NCI-H2171 (cell line): ENCODE data around the gene C12orf57.

ENCODE experiments used
- DNase-seq: peaks from one replicate; lab custom pipeline; 2025; lab: John Stamatoyannopoulos, UW

C12orf57 gene

DNA sequence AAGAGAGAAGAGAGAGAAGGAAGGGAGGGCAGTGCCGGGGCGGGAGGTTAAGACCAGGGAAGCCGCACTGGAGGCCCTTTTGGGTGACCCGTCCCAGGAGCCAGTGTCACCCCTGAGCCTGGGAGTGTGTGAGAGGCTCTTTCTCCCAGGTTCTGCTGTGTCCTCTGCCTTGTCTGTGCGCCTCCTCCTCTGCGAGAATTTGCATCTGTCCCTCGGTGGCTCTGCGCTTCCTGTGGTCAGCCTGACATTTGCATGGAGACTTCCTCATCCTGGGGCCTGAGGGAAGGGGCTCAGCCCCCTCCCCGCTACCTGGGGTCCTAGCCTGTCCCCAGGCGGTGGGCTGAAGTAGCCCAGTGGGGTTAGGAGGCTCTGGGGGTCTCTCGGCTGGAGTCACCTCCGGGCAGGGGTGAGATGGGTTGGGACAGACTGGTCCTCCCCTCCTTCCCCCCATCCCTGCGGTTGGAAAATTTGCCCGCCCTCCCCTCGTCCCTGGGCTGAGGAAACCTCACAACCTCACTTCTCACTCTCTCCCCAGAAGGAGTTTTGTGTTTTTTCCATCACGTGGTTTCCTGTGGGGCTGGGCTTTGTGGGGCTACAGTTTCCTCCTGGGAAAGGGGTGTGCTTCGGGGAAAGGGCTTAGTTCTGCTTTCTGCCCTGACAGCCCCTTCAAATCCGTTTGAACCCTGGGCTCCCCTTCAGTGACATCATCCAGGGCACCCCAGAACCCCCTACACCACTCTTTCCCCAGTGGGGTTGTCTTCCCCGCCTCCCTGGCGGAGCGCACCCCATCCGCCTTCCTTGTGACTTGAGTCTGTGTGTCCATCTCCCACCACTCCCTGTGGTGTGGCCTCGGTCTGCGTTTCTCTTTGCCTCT lies 9.9 kb downstream of the C12orf57 start:
- no peak for DNase-seq

DNA sequence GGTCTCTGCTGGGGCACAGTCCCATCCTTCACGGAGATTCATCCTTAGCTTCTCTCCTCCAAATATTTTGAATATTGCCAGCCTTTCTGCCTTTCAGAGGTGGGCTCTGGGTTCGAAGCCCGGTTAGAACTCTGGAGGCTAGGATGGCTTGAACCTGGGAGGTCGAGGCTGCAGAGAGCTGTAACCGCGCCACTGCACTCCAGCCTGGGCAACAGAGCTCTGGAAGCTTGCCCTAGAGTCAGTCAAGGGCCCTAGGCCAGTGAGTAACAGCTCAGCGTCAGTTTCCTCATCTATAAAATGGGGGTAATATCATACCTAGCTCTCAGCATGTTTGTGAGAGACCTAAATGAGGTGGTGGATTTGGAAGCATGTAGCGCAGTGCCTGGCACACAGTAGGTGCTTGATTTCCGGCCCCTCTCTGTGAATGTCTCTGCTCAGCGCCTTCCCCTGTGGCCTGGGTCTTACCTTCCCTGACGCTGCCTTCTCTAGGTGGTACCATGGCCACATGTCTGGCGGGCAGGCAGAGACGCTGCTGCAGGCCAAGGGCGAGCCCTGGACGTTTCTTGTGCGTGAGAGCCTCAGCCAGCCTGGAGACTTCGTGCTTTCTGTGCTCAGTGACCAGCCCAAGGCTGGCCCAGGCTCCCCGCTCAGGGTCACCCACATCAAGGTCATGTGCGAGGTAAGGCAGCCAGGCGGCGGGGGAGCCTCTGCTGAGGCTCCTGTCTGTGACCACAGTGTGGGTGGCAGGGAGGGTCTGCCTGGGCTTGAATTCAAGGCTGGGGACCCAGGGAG lies 10.7 kb downstream of the C12orf57 start:
- DNase-seq = no peak

DNA sequence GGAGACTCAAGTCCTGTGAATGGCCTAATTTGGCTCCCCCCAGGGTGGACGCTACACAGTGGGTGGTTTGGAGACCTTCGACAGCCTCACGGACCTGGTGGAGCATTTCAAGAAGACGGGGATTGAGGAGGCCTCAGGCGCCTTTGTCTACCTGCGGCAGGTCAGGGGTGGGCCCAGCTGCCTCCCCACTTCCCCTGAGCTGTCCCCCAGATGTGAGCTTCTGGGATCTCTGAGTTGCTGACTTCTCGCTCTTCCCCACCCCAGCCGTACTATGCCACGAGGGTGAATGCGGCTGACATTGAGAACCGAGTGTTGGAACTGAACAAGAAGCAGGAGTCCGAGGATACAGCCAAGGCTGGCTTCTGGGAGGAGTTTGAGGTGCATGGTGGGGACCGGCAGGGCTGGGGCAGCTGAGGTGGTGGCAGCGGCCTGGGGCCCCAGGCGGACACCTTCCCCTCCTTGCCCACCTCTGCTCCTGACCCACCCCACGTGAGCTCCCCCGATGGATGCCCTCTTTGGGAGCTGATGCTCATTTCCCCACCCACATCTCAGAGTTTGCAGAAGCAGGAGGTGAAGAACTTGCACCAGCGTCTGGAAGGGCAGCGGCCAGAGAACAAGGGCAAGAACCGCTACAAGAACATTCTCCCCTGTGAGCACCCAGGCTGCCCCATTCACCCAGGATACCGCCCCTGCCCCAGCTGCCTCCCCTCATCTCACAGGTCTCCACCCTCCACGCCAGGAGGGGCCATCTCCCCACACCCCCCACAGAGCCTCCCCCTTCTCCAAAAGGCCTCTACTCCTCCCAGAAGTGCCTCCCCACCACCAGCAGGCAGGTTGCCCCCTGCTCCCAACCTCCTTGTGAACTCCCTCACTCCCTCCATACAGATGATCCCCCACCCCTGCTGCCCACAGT lies 11.5 kb downstream of the C12orf57 start:
- no peak for DNase-seq

DNA sequence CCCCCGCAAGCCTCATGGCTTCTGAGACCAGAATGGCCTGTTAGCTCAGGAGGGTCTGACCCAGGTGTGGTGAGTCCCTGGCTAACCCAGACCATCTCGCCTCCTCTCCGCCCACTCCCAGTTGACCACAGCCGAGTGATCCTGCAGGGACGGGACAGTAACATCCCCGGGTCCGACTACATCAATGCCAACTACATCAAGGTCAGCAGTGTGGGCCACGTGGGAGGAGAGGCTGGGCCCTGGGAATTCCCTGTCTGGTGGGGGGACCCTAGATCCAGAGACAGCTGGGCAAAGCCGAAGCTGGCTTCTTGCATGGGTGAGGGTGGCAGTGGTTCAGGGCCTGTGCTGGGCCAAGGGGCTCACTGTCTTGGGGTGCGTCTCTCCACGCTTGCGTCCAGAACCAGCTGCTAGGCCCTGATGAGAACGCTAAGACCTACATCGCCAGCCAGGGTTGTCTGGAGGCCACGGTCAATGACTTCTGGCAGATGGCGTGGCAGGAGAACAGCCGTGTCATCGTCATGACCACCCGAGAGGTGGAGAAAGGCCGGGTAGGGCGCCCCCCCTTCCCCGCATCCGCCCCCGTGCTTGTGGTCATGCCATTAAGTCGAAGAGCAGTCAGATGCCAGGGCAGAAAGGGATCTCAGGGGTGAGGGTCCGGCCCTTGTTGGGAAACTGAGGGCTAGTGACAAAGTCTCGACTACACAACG lies 12.4 kb downstream of the C12orf57 start:
- DNase-seq = no peak

DNA sequence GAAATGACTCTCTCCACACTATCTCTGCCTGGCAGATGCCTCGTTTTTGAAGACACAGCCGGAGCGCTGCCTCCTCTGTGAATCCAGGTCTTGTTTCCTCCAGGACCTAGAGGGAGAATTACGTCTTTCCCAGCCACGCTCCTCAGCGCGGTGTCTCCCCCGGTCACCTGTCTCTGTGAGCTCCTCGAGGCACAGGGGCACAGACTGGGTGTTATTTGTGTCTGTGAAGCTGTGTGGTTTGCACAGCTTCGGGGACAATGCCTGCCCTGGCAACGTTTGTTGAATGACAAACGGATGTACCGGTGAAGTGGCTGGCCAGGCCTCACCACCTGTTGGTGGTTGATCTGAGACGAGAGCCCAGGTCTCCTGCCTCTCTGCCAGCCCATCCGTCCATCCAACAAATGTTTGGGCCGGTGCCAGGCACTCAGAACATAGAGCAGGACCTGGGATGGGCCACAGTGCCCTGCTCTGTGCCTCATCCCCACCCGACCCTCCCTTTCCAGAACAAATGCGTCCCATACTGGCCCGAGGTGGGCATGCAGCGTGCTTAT lies 13.4 kb downstream of the C12orf57 start:
- DNase-seq = no peak

DNA sequence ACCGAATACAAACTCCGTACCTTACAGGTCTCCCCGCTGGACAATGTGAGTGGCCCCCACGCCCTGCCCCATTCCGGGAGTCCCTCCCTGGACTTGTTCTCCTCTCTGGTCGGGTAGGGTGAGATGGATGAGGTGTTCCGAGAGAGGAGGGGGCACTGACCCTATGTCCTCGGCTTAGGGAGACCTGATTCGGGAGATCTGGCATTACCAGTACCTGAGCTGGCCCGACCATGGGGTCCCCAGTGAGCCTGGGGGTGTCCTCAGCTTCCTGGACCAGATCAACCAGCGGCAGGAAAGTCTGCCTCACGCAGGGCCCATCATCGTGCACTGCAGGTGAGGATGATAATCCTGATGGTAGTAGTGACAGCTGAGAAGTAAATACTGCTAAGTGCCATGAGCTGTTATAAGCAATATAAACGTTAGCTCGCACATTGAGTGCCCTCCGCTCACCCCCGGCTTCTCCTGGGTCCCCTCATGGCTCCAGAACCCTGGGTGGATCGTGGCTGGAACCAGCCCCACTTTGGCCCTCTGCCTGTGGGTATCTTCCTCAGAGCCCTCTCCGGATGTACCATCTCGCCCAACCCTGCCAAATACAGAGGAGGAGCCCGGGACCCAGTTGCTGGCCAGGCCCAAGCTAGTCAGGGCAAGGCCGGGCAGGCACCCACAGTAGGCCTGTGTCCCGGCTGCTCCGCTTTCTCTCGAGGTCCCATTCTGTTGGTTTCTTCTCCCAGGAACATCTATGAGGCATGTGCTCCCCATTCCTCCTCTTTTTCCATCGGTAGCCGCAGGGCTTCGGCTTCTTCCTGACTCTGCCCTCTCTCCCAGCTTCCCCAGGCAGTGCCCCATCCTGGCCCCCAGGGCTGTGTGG lies 14.2 kb downstream of the C12orf57 start:
- no peak for DNase-seq

DNA sequence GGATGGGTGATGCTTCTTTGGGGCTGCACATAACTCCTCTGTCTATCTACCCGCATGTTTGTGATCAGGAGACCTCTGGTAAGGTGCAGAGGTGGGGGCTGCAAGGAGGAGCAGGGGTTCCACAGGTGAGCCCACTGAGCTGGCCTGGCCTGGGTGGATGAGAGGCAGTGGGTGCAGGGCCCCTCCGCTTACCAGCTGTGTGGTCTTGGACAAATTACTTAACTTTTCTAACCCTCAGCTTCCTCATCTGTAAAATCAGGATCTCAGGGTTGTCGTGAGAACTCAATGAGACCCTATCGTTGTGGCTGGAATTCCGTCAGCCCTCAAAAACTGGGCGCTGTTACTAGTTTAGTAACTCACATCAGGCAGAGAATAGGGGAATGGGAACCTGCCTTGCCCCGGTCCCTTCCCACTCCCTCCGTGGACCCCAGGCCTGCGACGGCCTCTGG lies 14.8 kb downstream of the C12orf57 start:
- DNase-seq = no peak

DNA sequence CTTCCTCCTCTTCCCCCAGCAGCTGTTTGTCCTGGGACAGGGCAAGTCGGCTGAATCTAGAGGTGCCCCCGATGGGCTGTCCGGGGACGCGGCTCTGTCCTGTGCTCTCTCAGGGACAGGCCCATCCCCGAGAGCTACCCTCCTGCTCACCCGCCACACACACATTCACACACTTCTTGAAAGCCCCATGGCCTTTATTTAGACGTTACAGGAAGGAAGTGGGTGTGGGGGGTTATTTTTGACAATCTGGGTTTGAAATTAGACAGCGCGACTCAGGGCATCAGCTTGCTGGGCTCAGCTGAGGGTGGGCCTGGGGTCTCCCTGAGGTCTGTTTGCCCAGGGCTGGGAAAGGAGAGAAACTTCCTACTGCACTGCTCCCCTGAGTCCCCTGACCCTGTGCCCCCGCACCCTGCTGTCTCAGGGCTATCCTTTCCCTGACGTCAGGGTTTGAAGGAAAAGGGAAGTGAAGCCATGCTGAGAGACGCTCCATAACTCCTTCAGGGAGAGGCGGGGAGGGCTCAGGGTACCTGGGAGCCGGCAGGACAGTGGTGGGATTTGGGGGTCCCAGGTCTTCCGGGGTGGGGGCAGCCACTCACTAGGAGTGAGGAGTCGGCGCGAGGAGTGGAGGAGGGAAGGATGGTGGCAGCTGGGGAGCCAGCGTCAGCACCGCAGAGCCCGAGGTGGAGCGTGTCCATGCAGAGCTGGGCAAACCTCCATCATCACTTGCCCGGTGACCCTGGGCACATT lies 15.4 kb downstream of the C12orf57 start:
- no peak for DNase-seq

DNA sequence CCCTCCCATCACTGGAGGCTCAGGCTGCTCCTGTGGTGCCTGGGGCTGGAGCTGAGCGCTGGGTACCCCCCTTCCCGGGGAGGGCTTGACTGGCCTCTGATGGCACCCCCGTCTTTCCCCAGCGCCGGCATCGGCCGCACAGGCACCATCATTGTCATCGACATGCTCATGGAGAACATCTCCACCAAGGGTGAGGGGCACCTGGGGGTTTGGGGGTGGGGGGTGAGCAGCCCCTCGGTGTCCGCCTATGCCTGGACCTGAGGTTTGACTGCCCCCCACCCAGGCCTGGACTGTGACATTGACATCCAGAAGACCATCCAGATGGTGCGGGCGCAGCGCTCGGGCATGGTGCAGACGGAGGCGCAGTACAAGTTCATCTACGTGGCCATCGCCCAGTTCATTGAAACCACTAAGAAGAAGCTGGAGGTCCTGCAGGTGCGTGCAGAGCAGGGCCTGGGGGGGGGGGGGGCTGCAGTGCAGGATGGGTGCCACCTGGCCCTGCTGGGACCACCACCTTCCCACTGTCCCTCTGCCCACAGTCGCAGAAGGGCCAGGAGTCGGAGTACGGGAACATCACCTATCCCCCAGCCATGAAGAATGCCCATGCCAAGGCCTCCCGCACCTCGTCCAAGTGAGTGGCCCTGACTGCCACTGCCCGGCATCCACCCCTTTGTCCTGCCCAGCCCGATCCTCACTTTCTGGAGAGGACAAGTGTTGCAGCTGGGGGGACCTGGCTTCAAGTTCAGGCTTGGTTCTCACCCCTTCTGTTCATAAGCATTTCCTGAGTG lies 16.2 kb downstream of the C12orf57 start:
- no peak for DNase-seq

DNA sequence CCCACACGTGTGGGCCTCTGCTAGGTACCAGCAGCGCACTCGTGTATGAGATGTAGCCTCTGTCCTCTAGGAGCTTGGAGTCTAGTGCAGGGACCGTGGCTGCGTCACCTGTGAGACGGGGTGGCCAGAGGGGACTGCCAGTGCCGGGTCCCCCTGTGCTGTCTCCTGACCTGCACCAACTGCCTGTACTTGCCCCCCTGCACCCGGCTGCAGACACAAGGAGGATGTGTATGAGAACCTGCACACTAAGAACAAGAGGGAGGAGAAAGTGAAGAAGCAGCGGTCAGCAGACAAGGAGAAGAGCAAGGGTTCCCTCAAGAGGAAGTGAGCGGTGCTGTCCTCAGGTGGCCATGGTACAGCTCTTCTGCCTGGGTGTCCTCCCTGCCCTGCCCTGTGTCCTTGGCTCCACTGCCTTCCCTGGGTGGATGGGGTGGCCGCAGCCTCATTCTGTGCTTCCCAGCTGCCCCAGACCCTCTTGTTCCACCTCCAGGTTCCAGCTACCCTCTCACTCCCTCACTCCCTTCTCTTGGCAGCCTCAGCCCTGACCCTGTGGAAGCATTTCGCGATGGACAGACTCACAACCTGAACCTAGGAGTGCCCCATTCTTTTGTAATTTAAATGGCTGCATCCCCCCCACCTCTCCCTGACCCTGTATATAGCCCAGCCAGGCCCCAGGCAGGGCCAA lies 16.9 kb downstream of the C12orf57 start:
- DNase-seq = no peak

DNA sequence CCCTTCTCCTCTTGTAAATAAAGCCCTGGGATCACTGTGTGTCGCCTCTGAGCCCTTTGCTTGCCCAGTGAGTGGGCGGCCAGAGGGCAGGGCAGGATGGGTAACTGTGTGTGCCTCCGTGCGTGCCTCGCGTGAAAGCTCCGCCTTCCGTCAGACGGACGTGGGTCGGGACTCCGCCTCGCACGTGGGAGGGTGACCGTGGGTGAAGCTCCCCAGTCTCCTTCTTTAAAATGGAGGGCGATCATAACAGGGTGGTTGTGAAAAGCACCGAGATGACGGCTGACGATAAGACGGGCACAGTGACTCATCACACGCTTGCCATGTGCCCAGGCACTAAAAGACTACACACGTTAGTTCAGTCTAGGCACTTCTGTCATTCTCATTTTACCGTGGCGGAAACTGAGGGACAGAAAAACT lies 17.5 kb downstream of the C12orf57 start:
- DNase-seq = peak; percentile 95

DNA sequence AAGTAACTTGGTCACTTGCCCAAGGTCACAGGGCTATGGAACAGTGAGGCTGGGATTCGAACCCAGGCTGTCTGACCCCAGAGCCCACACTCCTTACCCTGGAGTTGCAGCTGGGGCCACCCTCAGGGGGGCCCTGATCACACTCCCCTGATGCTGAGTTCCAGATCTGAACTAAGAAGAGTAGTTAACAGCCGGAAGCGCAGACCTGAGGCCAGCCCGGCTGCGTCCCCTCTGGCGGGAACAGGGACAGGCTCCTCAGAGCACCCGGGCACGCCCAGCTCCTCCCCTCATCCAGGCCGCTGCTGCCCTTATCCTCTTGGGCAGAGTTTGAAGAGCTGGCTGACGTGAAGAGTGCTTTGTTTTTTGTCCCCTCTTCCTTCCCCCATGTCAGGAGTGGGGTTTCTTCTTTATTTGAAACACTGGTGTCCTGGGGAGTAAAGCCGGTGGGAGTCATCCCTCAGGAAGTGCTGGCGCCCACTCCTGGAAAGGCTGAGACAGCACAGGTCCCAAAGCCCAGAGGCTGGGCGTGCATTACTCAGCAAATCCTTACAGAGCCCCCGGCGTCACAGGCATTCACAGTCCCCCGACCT lies 18.0 kb downstream of the C12orf57 start:
- DNase-seq = peak; percentile 100

DNA sequence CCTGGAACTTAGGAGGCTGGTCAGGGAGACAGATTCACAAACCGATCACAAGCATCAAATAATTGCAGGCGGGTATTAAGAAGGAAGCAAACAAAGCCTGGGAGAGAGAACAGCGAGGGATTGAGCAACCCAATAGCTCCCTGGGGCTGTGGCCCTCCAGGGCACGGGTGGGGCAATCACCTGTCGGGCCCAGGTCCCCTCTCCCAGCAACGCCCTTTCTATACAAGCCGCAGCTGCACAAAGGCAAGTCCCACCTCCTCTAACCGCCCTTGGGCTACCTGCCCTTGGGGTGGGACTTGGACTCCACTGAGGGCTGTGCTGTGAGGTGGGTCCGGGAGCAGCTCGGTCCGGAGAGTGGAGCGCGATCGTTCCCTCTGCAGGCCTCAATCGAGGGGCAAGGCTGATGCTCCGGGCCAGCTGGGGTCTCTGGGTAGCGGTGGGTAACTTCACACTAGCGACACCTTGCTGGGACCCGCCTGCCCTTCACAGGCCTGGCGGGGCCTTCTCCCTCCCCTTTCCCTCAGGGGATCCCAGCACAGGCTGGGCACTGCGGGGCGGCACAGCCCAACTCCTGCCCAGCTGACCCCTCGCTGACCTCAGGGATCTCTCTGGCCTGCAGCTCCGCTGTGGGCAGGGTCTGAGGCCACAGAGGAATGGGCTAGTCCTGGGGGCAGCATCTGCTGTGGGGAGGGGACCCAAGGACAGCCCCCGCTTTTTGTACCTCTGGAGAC lies 18.6 kb downstream of the C12orf57 start:
- DNase-seq = peak; percentile 99

DNA sequence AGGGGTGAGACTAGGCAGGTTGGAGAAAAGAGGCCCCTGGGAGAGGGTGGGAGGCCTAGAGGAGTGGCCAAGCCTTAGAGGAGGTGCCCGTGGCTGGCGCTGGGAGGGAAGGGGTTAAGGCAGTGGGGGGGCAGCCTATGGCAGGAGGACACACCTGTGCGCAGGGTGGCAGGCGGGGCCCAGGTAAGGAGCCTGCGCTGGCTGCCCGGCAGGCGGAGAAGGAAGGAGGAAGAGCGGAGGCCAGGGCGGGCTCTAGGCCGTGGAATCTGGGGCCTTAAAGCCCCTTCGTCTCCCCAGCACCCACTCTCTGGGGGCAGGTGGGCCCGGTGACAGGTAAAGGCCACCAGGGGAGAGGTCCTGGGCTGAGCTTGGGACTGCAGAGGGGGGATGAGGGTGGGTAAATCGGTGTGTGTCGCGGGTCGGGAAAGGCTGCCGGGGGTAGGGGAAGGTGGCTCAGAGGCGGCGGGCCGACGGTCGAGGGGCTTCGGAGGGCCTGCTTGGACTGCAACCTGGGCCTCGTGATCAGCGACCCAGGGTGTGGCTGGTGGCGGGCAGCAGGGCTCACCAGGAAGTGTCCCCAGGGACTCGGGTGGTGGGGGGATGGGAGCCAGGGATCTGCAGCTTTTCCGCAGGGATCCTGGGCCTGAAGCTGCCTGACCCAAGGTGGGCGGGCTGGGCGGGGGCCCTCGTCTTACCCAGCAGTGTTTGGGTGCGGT lies 19.4 kb downstream of the C12orf57 start:
- peak; percentile 100 for DNase-seq

DNA sequence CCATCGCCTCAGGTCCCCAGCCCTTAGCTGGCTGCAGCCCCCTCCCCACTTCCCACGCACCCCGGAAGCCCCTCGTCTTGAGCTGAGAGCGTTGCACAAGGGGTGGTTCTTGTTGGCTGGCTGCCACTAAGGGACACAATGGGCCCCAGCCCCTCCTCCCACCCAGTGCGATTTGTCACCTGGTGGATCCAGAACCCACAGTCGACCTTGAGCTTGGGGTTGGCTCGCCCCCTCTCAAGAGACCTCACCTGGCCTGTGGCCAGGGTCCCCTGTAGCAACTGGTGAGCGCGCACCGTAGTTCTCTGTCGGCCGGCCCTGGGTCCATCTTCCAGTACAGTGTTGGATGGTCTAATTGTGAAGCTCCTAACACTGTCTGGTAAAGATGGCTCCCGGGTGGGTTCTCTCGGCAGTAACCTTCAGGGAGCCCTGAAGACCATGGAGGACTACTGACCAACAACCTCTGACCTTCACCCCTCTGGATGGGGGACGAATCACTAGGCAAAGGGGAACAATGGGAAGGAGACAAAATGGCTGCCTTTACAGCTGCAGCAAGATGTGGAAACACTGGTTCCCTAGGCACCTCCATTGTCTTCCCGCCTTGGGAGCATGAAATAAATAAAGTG lies 20.1 kb downstream of the C12orf57 start:
- DNase-seq = peak; percentile 99

DNA sequence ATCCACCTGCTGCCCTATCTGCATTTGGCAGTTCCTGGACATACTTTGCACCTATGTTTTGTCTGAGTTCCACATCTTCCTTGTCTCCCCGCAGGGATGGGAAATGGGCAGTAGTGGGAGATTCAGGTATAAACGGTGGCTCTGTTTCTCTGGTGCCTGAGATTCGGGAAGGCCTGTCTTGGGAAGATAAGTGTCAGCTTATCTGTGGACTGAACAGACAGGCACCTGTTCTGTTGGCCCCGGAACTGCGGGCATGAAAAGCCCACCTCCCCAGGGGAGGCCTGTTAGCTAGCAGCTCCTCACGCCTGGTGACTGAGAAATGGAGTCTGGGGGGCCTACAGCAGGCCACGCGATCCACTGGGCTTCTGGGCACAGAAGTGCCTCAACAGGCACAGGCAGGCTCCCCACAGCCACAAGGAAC lies 20.8 kb downstream of the C12orf57 start:
- peak; percentile 84 for DNase-seq
